BE2C (cell line): ENCODE data around the gene HIP1.
"Not testable (repeated sequence)": the region's sequence is repeated elsewhere in the genome, so short reads cannot be mapped to it uniquely, and the experiment has no call there.

Source experiments
- DNase-seq: peaks from one replicate; pipeline ENCODE4 v3.0.0-alpha.2; 2020
- H3K27me3 ChIP-seq: fragments of 250-450 bp; sonication (Bioruptor Pico); 2 replicates; pipeline ENCODE4 v1.5.1; 2020; ENCODE audit warnings: mild to moderate bottlenecking
- H3K36me3 ChIP-seq: fragments of 250-450 bp; sonication (Bioruptor Pico); 2 replicates; pipeline ENCODE4 v1.5.1; 2020; ENCODE audit warnings: mild to moderate bottlenecking
- H3K4me1 ChIP-seq: fragments of 250-450 bp; sonication (Bioruptor Pico); 2 replicates; pipeline ENCODE4 v1.5.1; 2020
- H3K4me3 ChIP-seq: 2 replicates; pipeline ENCODE4 v1.5.1; 2011; ENCODE audit warnings: low read depth, low read length
- H3K9me3 ChIP-seq: fragments of 250-450 bp; sonication (Bioruptor Pico); 2 replicates; pipeline ENCODE4 v1.5.1; 2020
- CTCF ChIP-seq: IDR thresholded peaks from 2 replicates; pipeline ENCODE4 v1.5.1; 2012; ENCODE audit warnings: mild to moderate bottlenecking, low read depth, low read length

Gene HIP1

GRCh38 chr7:75616421-75617167, 122.1 kb downstream of the HIP1 start:
- H3K36me3 ChIP-seq, result no peaks in the 10 kb centered on the region
- no peaks in the 10 kb centered on the region for H3K4me1 ChIP-seq
- no peak for TF ChIP-seq CTCF
- no peak overlapping the region for H3K4me3 ChIP-seq
- H3K27me3 ChIP-seq, result no peaks in the 10 kb centered on the region
- DNase-seq, result no peak
- H3K9me3 ChIP-seq, result no peaks in the 10 kb centered on the region

GRCh38 chr7:75614401-75614800, 124.3 kb downstream of the HIP1 start:
- DNase-seq, result no peak
- H3K36me3 ChIP-seq, result no peaks in the 10 kb centered on the region
- H3K4me3 ChIP-seq, result no peak overlapping the region
- H3K4me1 ChIP-seq, result no peaks in the 10 kb centered on the region
- TF ChIP-seq CTCF, result no peak
- no peaks in the 10 kb centered on the region for H3K27me3 ChIP-seq
- H3K9me3 ChIP-seq, result no peaks in the 10 kb centered on the region

GRCh38 chr7:75613351-75613750, 125.4 kb downstream of the HIP1 start:
- no peaks in the 10 kb centered on the region for H3K36me3 ChIP-seq
- no peaks in the 10 kb centered on the region for H3K9me3 ChIP-seq
- no peak for DNase-seq
- no peak for TF ChIP-seq CTCF
- H3K4me1 ChIP-seq, result no peaks in the 10 kb centered on the region
- H3K27me3 ChIP-seq, result no peaks in the 10 kb centered on the region
- H3K4me3 ChIP-seq, result no peak overlapping the region

- no peak overlapping the region for H3K4me3 ChIP-seq
- no peaks in the 10 kb centered on the region for H3K27me3 ChIP-seq
- TF ChIP-seq CTCF, result no peak
- no peaks in the 10 kb centered on the region for H3K4me1 ChIP-seq
- no peaks in the 10 kb centered on the region for H3K36me3 ChIP-seq
- no peak for DNase-seq
- H3K9me3 ChIP-seq, result no peaks in the 10 kb centered on the region
These were observed 127.1 kb downstream of the HIP1 start for GRCh38 chr7:75611557-75612178.

- not testable (repeated sequence) for H3K9me3 ChIP-seq, H3K27me3 ChIP-seq, DNase-seq, H3K36me3 ChIP-seq, H3K4me1 ChIP-seq, H3K4me3 ChIP-seq
These were observed 129.3 kb downstream of the HIP1 start for GRCh38 chr7:75609416-75609815.

- Histone ChIP-seq H3K9me3 (no peaks in the 10 kb centered on the region), H3K27me3 (no peaks in the 10 kb centered on the region), H3K36me3 (no peaks in the 10 kb centered on the region), H3K4me3 (no peak overlapping the region), H3K4me1 (no peaks in the 10 kb centered on the region)
- DNase-seq, result no peak
- TF ChIP-seq CTCF, result no peak
These were observed 130.2 kb downstream of the HIP1 start for GRCh38 chr7:75608451-75609122.
